GM12892 (cell line): ENCODE data around the gene SLC25A41.

Experiments
- POLR2AphosphoS5 ChIP-seq: IDR thresholded peaks from 2 replicates; pipeline ENCODE4 v1.6.1; 2011; ENCODE audit warnings: low read depth, low read length, control low read depth
- TAF1 ChIP-seq: IDR thresholded peaks from 2 replicates; pipeline ENCODE4 v1.6.1; 2011; ENCODE audit warnings: low read depth, mild to moderate bottlenecking, control low read depth, low read length, borderline replicate concordance

GRCh38 chr19:6383188-6383587 lies 50.4 kb downstream of the SLC25A41 start:
- TF ChIP-seq POLR2AphosphoS5 (no peak), TAF1 (no peak)
